ENCODE measurements around the gene CRKL. TPM values are rescaled to one million over a fixed set of nuclear protein-coding genes. Genes with fewer than 3 reads are reported as not detected.

The CRKL gene
- total RNA-seq, 1 experiment from 2014 or later = 106 TPM

- no peak overlapping the region for H3T11ph ChIP-seq (ENCODE audit: low read length)
- no peaks in the 10 kb centered on the region for H4K20me1 ChIP-seq (ENCODE audit: control insufficient read depth, insufficient read depth, insufficient read length)
- H3K14ac ChIP-seq (ENCODE audit: insufficient read depth, low read length) = peak overlapping the region; percentile 80; the same call in 1 of the 2 replicates
- H3K79me1 ChIP-seq (ENCODE audit: insufficient read depth, low read depth, low read length, poor library complexity, severe bottlenecking) = no peaks in the 10 kb centered on the region
- 0 out of 2 replicates have a peak, but pooled peaks cover 2% of the 10 kb centered on the region for H3K4me1 ChIP-seq (ENCODE audit: insufficient read depth, low read length)
- Mint-ChIP-seq H3K27ac (peak overlapping the region in 1 of 3 experiments; percentile 97; a peak in 1 of 7 replicates), H3K4me1 (peaks cover 28 to 30% of the 10 kb centered on the region in 2 experiments), H3K4me3 (peak overlapping the region; percentile 49 to 74; a peak in 4 of 5 replicates), H3K27me3 (ENCODE audit: low read depth) (peaks cover 50% of the 10 kb centered on the region), H3K9me3 (peaks cover 13 to 15% of the 10 kb centered on the region in 2 experiments), H3K36me3 (ENCODE audit: insufficient read depth in 1 of 3, low read depth in 3 of 3) (peaks cover 4 to 15% (median 7%) of the 10 kb centered on the region in 3 experiments; a peak in 5 of 7 replicates)
- no CpG with 5 or more reads among the region's 13 CpGs for WGBS (ENCODE audit: extremely low coverage, insufficient read length, low lambda C conversion rate)
- H3K4me2 ChIP-seq (ENCODE audit: insufficient read depth, insufficient read length, low read length) = peak overlapping the region; percentile 42
- H4K8ac ChIP-seq (replicated peaks; ENCODE audit: insufficient read length, low read depth, low read length) = no peak overlapping the region
- no peak overlapping the region for H3K27ac ChIP-seq (ENCODE audit: insufficient read length, low read depth, low read length)
- peaks cover 14% of the 10 kb centered on the region for H3K23me2 ChIP-seq (ENCODE audit: insufficient read length, low read depth, low read length, poor library complexity, severe bottlenecking)
- H3K9ac ChIP-seq (ENCODE audit: extremely low read depth, insufficient read length, low read length) = peak overlapping the region; percentile 35
- H2BK5ac ChIP-seq (ENCODE audit: insufficient read length, low read length) = no peak overlapping the region
- no peak overlapping the region for H2BK15ac ChIP-seq (ENCODE audit: low read depth, low read length)
- no peaks in the 10 kb centered on the region for H3K9me3 ChIP-seq (ENCODE audit: control insufficient read depth, low read depth, low read length)
- peak; percentile 49 for DNase-seq
- TF ChIP-seq CTCF (conservative IDR thresholded peaks at IDR 0.05) = no peak
- no peak overlapping the region for H2BK12ac ChIP-seq (ENCODE audit: insufficient read length, low read depth, low read length)
- H3K79me2 ChIP-seq (ENCODE audit: insufficient read depth, low read length) = no peaks in the 10 kb centered on the region
- no peak overlapping the region for H3K56ac ChIP-seq (ENCODE audit: insufficient read length, low read depth, low read length)
- peak overlapping the region; percentile 58 for H3K18ac ChIP-seq (ENCODE audit: insufficient read length, low read depth, low read length)
- H3K4ac ChIP-seq (ENCODE audit: low read depth, low read length) = no peak overlapping the region
- no peak overlapping the region for H4K91ac ChIP-seq (ENCODE audit: insufficient read length, low read depth, low read length)
- no peak overlapping the region for H2AFZ ChIP-seq (ENCODE audit: low read length)
- no peak overlapping the region for H2BK120ac ChIP-seq (ENCODE audit: low read depth, low read length, poor library complexity, severe bottlenecking)
- H2BK20ac ChIP-seq (ENCODE audit: low read depth, low read length, poor library complexity, severe bottlenecking) = no peak overlapping the region
- no peak overlapping the region for H4K5ac ChIP-seq (ENCODE audit: insufficient read length, low read depth, low read length)
- no peak overlapping the region for H2AK5ac ChIP-seq (ENCODE audit: insufficient read length, low read length)
- no peaks in the 10 kb centered on the region; the same call in 1 of the 2 replicates for H3K27me3 ChIP-seq (ENCODE audit: insufficient read depth, low read length)
- H3K23ac ChIP-seq (ENCODE audit: insufficient read length, low read depth, low read length) = no peak overlapping the region
These were observed 62.8 kb downstream of the CRKL start for GRCh38 chr22:20979940-20980453.
